Measurements from ENCODE around the gene ROR2. TPM values are rescaled to one million over a fixed set of nuclear protein-coding genes. Genes with fewer than 3 reads are reported as not detected.

ROR2 gene
- total and polyA plus RNA-seq, 2 of the 13 experiments (the other 11 are each of a cell fraction or from before 2014, with no cell fraction given): not detected

DNA sequence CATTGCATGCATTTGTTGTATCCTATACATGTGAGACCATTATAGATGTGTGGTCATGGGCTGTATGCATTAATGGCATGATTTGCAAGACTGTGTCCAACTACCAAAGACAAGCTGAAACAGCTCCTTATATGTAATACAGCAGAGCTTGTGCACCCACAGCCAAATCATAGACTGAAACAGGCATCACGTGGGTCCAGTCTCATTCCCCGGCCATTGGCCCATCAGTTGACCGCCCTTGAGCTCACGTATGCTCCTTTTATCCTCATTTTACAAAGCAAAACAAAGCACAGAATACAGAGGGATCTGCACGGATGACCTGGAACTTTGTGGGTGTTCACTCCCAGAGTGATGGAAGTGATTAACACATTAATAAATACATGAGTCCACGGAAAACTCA lies 109.1 kb downstream of the ROR2 start:
- H3K4me3 ChIP-seq (replicated peaks in 1 of 3; ENCODE audit: insufficient read depth in 1 of 3, low read depth in 2 of 3, low read length in 3 of 3): no peak overlapping the region
- no peak for ATAC-seq
- no peaks in the 10 kb centered on the region for H3K36me3 ChIP-seq (replicated peaks in 1 of 2; ENCODE audit: control insufficient read depth in 1 of 2, insufficient read depth in 2 of 2, low read length in 2 of 2)
- DNase-seq (ENCODE audit: low spot score): no peak
- in situ Hi-C loops (cut with HindIII; ENCODE audit: extremely low pct_ligation_motif_present, low pct_unique_long_range_greater_than_20kb) (no loop called here), intact Hi-C loops (cut with micrococcal nuclease; ENCODE audit: unreplicated experiment) (no loop called here)
- ChIA-PET POLR2A (no interaction called here), CTCF (ENCODE audit: low intra/inter-chr PET ratio, low total read pairs) (no interaction called here)
- TF ChIP-seq ZNF296 (CRISPR knock-in tag; conservative IDR thresholded peaks at IDR 0.05) (no peak), ISL2 (CRISPR knock-in tag; IDR thresholded peaks at IDR 0.05) (no peak), LCORL (IDR thresholded peaks at IDR 0.05) (no peak), LCORL (CRISPR knock-in tag; IDR thresholded peaks at IDR 0.05) (no peak), KDM5A (IDR thresholded peaks at IDR 0.05; ENCODE audit: borderline replicate concordance, low read length) (no peak), MAFG (CRISPR knock-in tag; IDR thresholded peaks at IDR 0.05) (no peak), RAD21 (CRISPR knock-in tag; IDR thresholded peaks at IDR 0.05) (no peak), ATRX (CRISPR knock-in tag; IDR thresholded peaks at IDR 0.05; ENCODE audit: borderline replicate concordance) (no peak), SAFB2 (CRISPR knock-in tag; IDR thresholded peaks at IDR 0.05; ENCODE audit: borderline replicate concordance, low read depth) (no peak), ZZZ3 (CRISPR knock-in tag; IDR thresholded peaks at IDR 0.05; ENCODE audit: borderline replicate concordance) (no peak), ZNF549 (CRISPR knock-in tag; IDR thresholded peaks at IDR 0.05) (no peak), SPEN (CRISPR knock-in tag; IDR thresholded peaks at IDR 0.05; ENCODE audit: low read depth) (no peak), RARG (CRISPR knock-in tag; IDR thresholded peaks at IDR 0.05; ENCODE audit: low read depth) (no peak)
- TF ChIP-seq, protein P1, sequence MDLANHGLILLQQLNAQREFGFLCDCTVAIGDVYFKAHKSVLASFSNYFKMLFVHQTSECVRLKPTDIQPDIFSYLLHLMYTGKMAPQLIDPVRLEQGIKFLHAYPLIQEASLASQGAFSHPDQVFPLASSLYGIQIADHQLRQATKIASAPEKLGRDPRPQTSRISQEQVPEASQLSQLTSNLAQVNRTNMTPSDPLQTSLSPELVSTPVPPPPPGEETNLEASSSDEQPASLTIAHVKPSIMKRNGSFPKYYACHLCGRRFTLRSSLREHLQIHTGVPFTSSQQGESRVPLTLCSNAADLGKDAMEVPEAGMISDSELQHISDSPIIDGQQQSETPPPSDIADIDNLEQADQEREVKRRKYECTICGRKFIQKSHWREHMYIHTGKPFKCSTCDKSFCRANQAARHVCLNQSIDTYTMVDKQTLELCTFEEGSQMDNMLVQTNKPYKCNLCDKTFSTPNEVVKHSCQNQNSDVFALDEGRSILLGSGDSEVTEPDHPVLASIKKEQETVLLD (CRISPR knock-in tag; IDR thresholded peaks at IDR 0.05; ENCODE audit: low read depth): no peak
- TF ChIP-seq, protein P2, sequence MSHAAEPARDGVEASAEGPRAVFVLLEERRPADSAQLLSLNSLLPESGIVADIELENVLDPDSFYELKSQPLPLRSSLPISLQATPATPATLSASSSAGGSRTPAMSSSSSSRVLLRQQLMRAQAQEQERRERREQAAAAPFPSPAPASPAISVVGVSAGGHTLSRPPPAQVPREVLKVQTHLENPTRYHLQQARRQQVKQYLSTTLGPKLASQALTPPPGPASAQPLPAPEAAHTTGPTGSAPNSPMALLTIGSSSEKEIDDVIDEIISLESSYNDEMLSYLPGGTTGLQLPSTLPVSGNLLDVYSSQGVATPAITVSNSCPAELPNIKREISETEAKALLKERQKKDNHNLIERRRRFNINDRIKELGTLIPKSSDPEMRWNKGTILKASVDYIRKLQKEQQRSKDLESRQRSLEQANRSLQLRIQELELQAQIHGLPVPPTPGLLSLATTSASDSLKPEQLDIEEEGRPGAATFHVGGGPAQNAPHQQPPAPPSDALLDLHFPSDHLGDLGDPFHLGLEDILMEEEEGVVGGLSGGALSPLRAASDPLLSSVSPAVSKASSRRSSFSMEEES (CRISPR knock-in tag; IDR thresholded peaks at IDR 0.05): no peak
- H3K4me2 ChIP-seq (ENCODE audit: low read depth, low read length): no peak overlapping the region
- no peak overlapping the region for H3K9ac ChIP-seq (ENCODE audit: insufficient read depth, low read depth, low read length)
- peaks cover 3 to 66% of the 10 kb centered on the region in 2 experiments; a peak in 4 of 5 replicates for H3K27me3 ChIP-seq (ENCODE audit: control insufficient read depth in 1 of 2, insufficient read depth in 2 of 2, low read length in 2 of 2)
- no peaks in the 10 kb centered on the region for H3K4me1 ChIP-seq (ENCODE audit: insufficient read depth, low read length)
- H3K9me3 ChIP-seq (ENCODE audit: low read length): no peaks in the 10 kb centered on the region
- no TSS peak for BruUV-seq (replicated peaks)
- FAIRE-seq: no peak
- H3K79me2 ChIP-seq (ENCODE audit: insufficient read depth, low read length): no peaks in the 10 kb centered on the region
- no peaks in the 10 kb centered on the region for H4K20me1 ChIP-seq (ENCODE audit: insufficient read depth, low read length)
- 2% methylated on average over 6 of the region's 6 CpGs for WGBS (ENCODE audit: low lambda C conversion rate)
- H2AFZ ChIP-seq (ENCODE audit: low read length): no peak overlapping the region
- H3K27ac ChIP-seq (ENCODE audit: extremely low read length, insufficient read depth, low read length): no peak overlapping the region
